K562 (cell line): ENCODE results near the gene OPHN1. TPM values are rescaled to one million over a fixed set of nuclear protein-coding genes. Genes with fewer than 3 reads are reported as not detected.

ENCODE experiments used
- ATAC-seq: fragments of 200-7000 bp; cut with Tn5 transposase; 3 replicates; pipeline ENCODE4 v1.9.1; 2020; ENCODE audit warnings: moderate library complexity
- BruUV-seq: library from RNA; stranded (reverse); fragments of 400-500 nt; replicated peaks from 2 replicates; lab custom pipeline; 2021; lab: Mats Ljungman, UMichigan
- CTCF ChIA-PET: fragments of 300-600 bp; formaldehyde crosslinking; extraction: SDS; loops from one replicate; lab custom pipeline; 2021; ENCODE audit warnings: low intra/inter-chr PET ratio; lab: Yijun Ruan, JAX
- POLR2A ChIA-PET: fragments of 300-600, 350-650 bp; sonication (Branson Sonifier 250); formaldehyde crosslinking; extraction: SDS; loops from one replicate; lab custom pipeline; 2021; ENCODE audit warnings: antibody characterized with exemption, inconsistent platforms; lab: Yijun Ruan, JAX
- DNase-seq, 4 experiments: peaks; one replicate each; pipeline versions ENCODE4 v3.0.0 to v3.0.0-alpha.2; 2011 to 2018; ENCODE audit warnings: low spot score in 3 of 4, mixed read lengths in 3 of 4; ENCODE audit errors: extremely low read depth in 1 of 4
- FAIRE-seq: peaks from 2 replicates; lab custom pipeline; 2011; peaks lifted over from hg19 to GRCh38; lab: Jason Lieb, UNC
- H2AFZ ChIP-seq: 2 replicates; pipeline ENCODE4 v1.6.0; 2011; ENCODE audit warnings: low read depth, low read length, control low read depth, inconsistent platforms
- H3K27ac ChIP-seq: fragments of 200-600 bp; 3 replicates; pipeline ENCODE4 v1.8.0; 2011; ENCODE audit warnings: low read depth, mild to moderate bottlenecking, control low read depth, inconsistent platforms, low read length, moderate library complexity, mixed read lengths; ENCODE audit errors: extremely low read depth
- H3K27me3 ChIP-seq, 2 experiments: fragments of 300-600 bp in 1 of 2; 2 replicates in 1 of 2; 3 replicates in 1 of 2; pipeline versions ENCODE4 v1.6.0 to v1.8.0; 2011; ENCODE audit warnings: inconsistent platforms in 2 of 2, low read length in 2 of 2, mild to moderate bottlenecking in 1 of 2, mixed read lengths in 1 of 2, moderate library complexity in 1 of 2; ENCODE audit not compliant: control insufficient read depth in 2 of 2, insufficient read depth in 2 of 2
- H3K36me3 ChIP-seq: fragments of 300-600 bp; 3 replicates; pipeline ENCODE4 v1.8.0; 2011; ENCODE audit warnings: mild to moderate bottlenecking, low read length, inconsistent platforms; ENCODE audit not compliant: control insufficient read depth, insufficient read depth
- H3K4me1 ChIP-seq, 2 experiments: fragments of 200-600 bp in 1 of 2; replicated peaks in 1 of 2; 2 replicates in 1 of 2; 3 replicates in 1 of 2; pipeline versions ENCODE4 v1.5.1 to v1.8.0; 2011; ENCODE audit warnings: inconsistent platforms in 2 of 2, low read length in 2 of 2, mild to moderate bottlenecking in 1 of 2, mixed read lengths in 1 of 2, moderate library complexity in 1 of 2; ENCODE audit not compliant: control insufficient read depth in 2 of 2, insufficient read depth in 2 of 2
- H3K4me2 ChIP-seq: 2 replicates; pipeline ENCODE4 v1.6.1; 2011; ENCODE audit warnings: low read length, control low read depth, inconsistent platforms, mixed read lengths; ENCODE audit not compliant: insufficient read depth
- H3K4me3 ChIP-seq: fragments of 200-600 bp; sonication (generic), shearing (Covaris generic); 2 replicates; pipeline ENCODE4 v1.5.1; 2016; ENCODE audit warnings: control low read depth, inconsistent platforms
- H3K79me2 ChIP-seq: fragments of 200-600 bp; 3 replicates; pipeline ENCODE4 v1.8.0; 2011; ENCODE audit warnings: low read length, inconsistent platforms; ENCODE audit not compliant: control insufficient read depth, insufficient read depth
- H3K9ac ChIP-seq, 2 experiments: 2 replicates each; pipeline versions ENCODE4 v1.6.0 to v1.6.1; 2011; ENCODE audit warnings: low read depth in 2 of 2, low read length in 2 of 2, control low read depth in 1 of 2, inconsistent platforms in 1 of 2, mild to moderate bottlenecking in 1 of 2, mixed read lengths in 1 of 2; ENCODE audit not compliant: insufficient read depth in 1 of 2
- H3K9me1 ChIP-seq: one replicate; pipeline ENCODE4 v1.6.0; 2011; ENCODE audit warnings: inconsistent platforms, mild to moderate bottlenecking, low read length, moderate library complexity; ENCODE audit not compliant: control insufficient read depth, insufficient read depth
- H3K9me3 ChIP-seq: replicated peaks from 2 replicates; pipeline ENCODE4 v1.5.1; 2011; ENCODE audit warnings: low read depth, low read length, inconsistent platforms; ENCODE audit not compliant: control insufficient read depth, insufficient read depth
- H4K20me1 ChIP-seq: replicated peaks from 2 replicates; pipeline ENCODE4 v1.6.1; 2011; ENCODE audit warnings: low read length, inconsistent platforms, mixed read lengths; ENCODE audit not compliant: control insufficient read depth, insufficient read depth
- ADNP ChIP-seq: fragments of 200-800 bp; sonication (Bioruptor generic); IDR thresholded peaks from 2 replicates; pipeline ENCODE4 v1.6.1; 2016; ENCODE audit warnings: missing genetic modification characterization, missing compliant biosample characterization
- ARNT ChIP-seq, 2 experiments: fragments of 450-650 bp; IDR thresholded peaks; 2 replicates each; pipeline ENCODE4 v1.6.1; 2016; ENCODE audit warnings: mild to moderate bottlenecking in 1 of 2
- CCAR2 ChIP-seq: fragments of 200-400 bp; formaldehyde crosslinking; IDR thresholded peaks from 2 replicates; pipeline ENCODE4 v1.6.1; 2017; ENCODE audit warnings: mild to moderate bottlenecking, low read depth, low read length
- E2F6 ChIP-seq, 2 experiments: IDR thresholded peaks; 2 replicates each; pipeline ENCODE4 v1.6.1; 2011; ENCODE audit warnings: borderline replicate concordance in 1 of 2, control low read depth in 1 of 2, low read depth in 1 of 2, low read length in 1 of 2, mild to moderate bottlenecking in 1 of 2, mixed read lengths in 1 of 2, moderate library complexity in 1 of 2; ENCODE audit not compliant: insufficient read depth in 1 of 2, insufficient read length in 1 of 2, poor library complexity in 1 of 2, severe bottlenecking in 1 of 2; ENCODE audit errors: extremely low read depth in 1 of 2
- SNRNP70 ChIP-seq: fragments of 200-400 bp; formaldehyde crosslinking; optimal IDR thresholded peaks from 2 replicates; pipeline ENCODE3; 2017; ENCODE audit warnings: low read depth, low read length
- STAT6 ChIP-seq: sonication (generic); formaldehyde crosslinking; IDR thresholded peaks from 2 replicates; pipeline ENCODE4 v1.8.1; 2023; ENCODE audit warnings: mild to moderate bottlenecking, missing genetic modification reagents
- TCF15 ChIP-seq: fragments of 250-450 bp; sonication (Bioruptor Pico); IDR thresholded peaks from 2 replicates; pipeline ENCODE4 v1.8.0; 2022; ENCODE audit warnings: moderate library complexity, mild to moderate bottlenecking, inconsistent platforms
- ZBTB49 ChIP-seq: sonication (generic); formaldehyde crosslinking; IDR thresholded peaks from 2 replicates; pipeline ENCODE4 v1.8.0; 2022; ENCODE audit warnings: missing genetic modification reagents, mild to moderate bottlenecking, borderline replicate concordance
- ZKSCAN3 ChIP-seq: fragments of 250-450 bp; sonication (Bioruptor Pico); IDR thresholded peaks from 2 replicates; pipeline ENCODE4 v1.4.0; 2020
- WGBS: fragments of 100-300 bp; shearing (Covaris generic); methylation state at CpG from one replicate; pipeline ENCODE4 v1.1.6; 2016; ENCODE audit warnings: low coverage, mixed read lengths; ENCODE audit not compliant: insufficient coverage; ENCODE audit errors: missing lambda C conversion rate; 5-methylcytosine and 5-hydroxymethylcytosine counted together
- in situ Hi-C: fragments of 300-500 bp; cut with MboI; formaldehyde crosslinking; loops from 4 replicates; pipeline ENCODE4 v1.15.0; 2018; ENCODE audit warnings: inconsistent platforms, mixed read lengths
- intact Hi-C: fragments of 100-400 bp; cut with micrococcal nuclease; formaldehyde crosslinking; loops from 2 replicates; pipeline ENCODE4 v1.14.2; 2022
- polyA plus RNA-seq, 8 experiments: library from polyadenylated mRNA; depleted of rRNA in 4 of 8; stranded (reverse) in 5 of 8; unstranded in 3 of 8; fragments of >200 nt; fragmentation: Nextera tagmentation in 2 of 8; fragmentation: Illumina TruSeq in 1 of 8; extraction: Ambion mirVana in 2 of 8; extraction: Trizol in 1 of 8; gene quantifications; 2 replicates each; pipeline versions ENCODE4 v1.2.1 to v1.2.3, GENCODE V29; 2011 to 2014; ENCODE audit warnings: inconsistent platforms in 1 of 8, missing spikeins in 1 of 8
- total RNA-seq, 7 experiments: library from RNA; depleted of rRNA in 6 of 7; stranded (reverse); fragments of >200 nt in 6 of 7; fragmentation: Illumina TruSeq in 2 of 7; extraction: Trizol in 2 of 7; gene quantifications; 2 replicates each; pipeline versions ENCODE4 v1.2.1 to v1.2.3, GENCODE V29; 2011 to 2021; ENCODE audit warnings: low replicate concordance in 1 of 7

The OPHN1 gene
- total and polyA plus RNA-seq, 9 of the 15 experiments (the other 6 are each of a cell fraction or from before 2014, with no cell fraction given) = 0.28 to 1.8 (median 1.0) TPM

GRCh38 chrX:68365341-68365740, 68.0 kb downstream of the OPHN1 start (continued):
- no peak for TF ChIP-seq E2F6 (IDR thresholded peaks at IDR 0.05; ENCODE audit: borderline replicate concordance in 1 of 2, extremely low read depth in 1 of 2, insufficient read depth in 1 of 2, insufficient read length in 1 of 2, low read depth in 1 of 2, low read length in 1 of 2, poor library complexity in 1 of 2, severe bottlenecking in 1 of 2)
- no peak for TF ChIP-seq ZKSCAN3 (CRISPR knock-in tag)

- no peak overlapping the region for H2AFZ ChIP-seq
- no peak overlapping the region for H3K4me2 ChIP-seq
- intact Hi-C loops = no loop called here
- no peaks in the 10 kb centered on the region for H3K9me1 ChIP-seq
- in situ Hi-C loops = no loop called here
- H3K4me3 ChIP-seq = no peak overlapping the region
- H3K36me3 ChIP-seq = no peaks in the 10 kb centered on the region
- H3K9me3 ChIP-seq = no peaks in the 10 kb centered on the region
- FAIRE-seq (no peak), DNase-seq (no peak), ATAC-seq (no peak)
- no peaks in the 10 kb centered on the region for H3K4me1 ChIP-seq
- no peaks in the 10 kb centered on the region for H4K20me1 ChIP-seq
- ChIA-PET POLR2A (no interaction called here), CTCF (no interaction called here)
- no peaks in the 10 kb centered on the region for H3K79me2 ChIP-seq
- no peak overlapping the region for H3K9ac ChIP-seq
- no peaks in the 10 kb centered on the region for H3K27me3 ChIP-seq
- no TSS peak for BruUV-seq
- 14% methylated on average over 2 of the region's 2 CpGs for WGBS
- no peak overlapping the region for H3K27ac ChIP-seq
- TF ChIP-seq CCAR2 = no peak
- no peak for TF ChIP-seq STAT6
- no peak for TF ChIP-seq ZBTB49 (CRISPR knock-in tag)
- no peak for TF ChIP-seq SNRNP70
- no peak for TF ChIP-seq ADNP (tag)
- TF ChIP-seq TCF15 (CRISPR knock-in tag) = no peak
- no peak for TF ChIP-seq ARNT (IDR thresholded peaks at IDR 0.05)
Measured at GRCh38 chrX:68363984-68364383, 69.3 kb downstream of the OPHN1 start.
